ENCODE results near the gene AKAP8.
"Not testable (repeated sequence)": the region's sequence is repeated elsewhere in the genome, so short reads cannot be mapped to it uniquely, and the experiment has no call there.

Gene AKAP8

GRCh38 chr19:15397236-15397635 is 17.6 kb upstream of the AKAP8 start:
- Mint-ChIP-seq H3K27ac (no peak overlapping the region), H3K27me3 (ENCODE audit: low read depth) (no peaks in the 10 kb centered on the region), H3K4me1 (no peaks in the 10 kb centered on the region), H3K36me3 (ENCODE audit: low read depth) (peaks cover 69% of the 10 kb centered on the region), H3K9me3 (no peaks in the 10 kb centered on the region), H3K4me3 (no peak overlapping the region)
- TF ChIP-seq CTCF (IDR thresholded peaks at IDR 0.05; ENCODE audit: unreplicated experiment in 3 of 3), result no peak

GRCh38 chr19:15396436-15396835 is 16.8 kb upstream of the AKAP8 start:
- Mint-ChIP-seq H3K36me3 (ENCODE audit: low read depth) (peaks cover 69% of the 10 kb centered on the region), H3K4me3 (no peak overlapping the region), H3K9me3 (no peaks in the 10 kb centered on the region), H3K27ac (peak overlapping the region in 1 of 3 experiments; percentile 37), H3K27me3 (ENCODE audit: low read depth) (no peaks in the 10 kb centered on the region), H3K4me1 (no peaks in the 10 kb centered on the region)
- no peak for TF ChIP-seq CTCF (IDR thresholded peaks at IDR 0.05; ENCODE audit: unreplicated experiment in 3 of 3)

- not testable (repeated sequence) for H3K4me1 Mint-ChIP-seq; H3K4me3 Mint-ChIP-seq; H3K27ac Mint-ChIP-seq; H3K9me3 Mint-ChIP-seq; H3K27me3 Mint-ChIP-seq (ENCODE audit: low read depth)
- H3K36me3 Mint-ChIP-seq (ENCODE audit: low read depth), result peaks cover 68% of the 10 kb centered on the region
These were observed 15.7 kb upstream of the AKAP8 start for GRCh38 chr19:15395251-15395650.

GRCh38 chr19:15394426-15394825 is 14.8 kb upstream of the AKAP8 start:
- Mint-ChIP-seq H3K9me3 (no peaks in the 10 kb centered on the region), H3K36me3 (ENCODE audit: low read depth) (peaks cover 68% of the 10 kb centered on the region), H3K4me3 (no peak overlapping the region), H3K27me3 (ENCODE audit: low read depth) (no peaks in the 10 kb centered on the region), H3K4me1 (no peaks in the 10 kb centered on the region), H3K27ac (no peak overlapping the region)
- TF ChIP-seq CTCF (IDR thresholded peaks at IDR 0.05; ENCODE audit: unreplicated experiment in 3 of 3), result no peak

GRCh38 chr19:15393963-15394362 is 14.4 kb upstream of the AKAP8 start:
- no peaks in the 10 kb centered on the region for H3K9me3 Mint-ChIP-seq
- TF ChIP-seq CTCF (IDR thresholded peaks at IDR 0.05; ENCODE audit: unreplicated experiment in 3 of 3), result no peak
- H3K27ac Mint-ChIP-seq, result no peak overlapping the region
- peaks cover 71% of the 10 kb centered on the region for H3K36me3 Mint-ChIP-seq (ENCODE audit: low read depth)
- H3K4me1 Mint-ChIP-seq, result no peaks in the 10 kb centered on the region
- no peak overlapping the region for H3K4me3 Mint-ChIP-seq
- no peaks in the 10 kb centered on the region for H3K27me3 Mint-ChIP-seq (ENCODE audit: low read depth)

GRCh38 chr19:15390814-15391213 is 11.2 kb upstream of the AKAP8 start:
- no peak overlapping the region for H3K4me3 Mint-ChIP-seq
- no peaks in the 10 kb centered on the region for H3K27me3 Mint-ChIP-seq (ENCODE audit: low read depth)
- TF ChIP-seq CTCF (IDR thresholded peaks at IDR 0.05; ENCODE audit: unreplicated experiment in 3 of 3), result no peak
- peaks cover 70% of the 10 kb centered on the region for H3K36me3 Mint-ChIP-seq (ENCODE audit: low read depth)
- no peak overlapping the region for H3K27ac Mint-ChIP-seq
- no peaks in the 10 kb centered on the region for H3K9me3 Mint-ChIP-seq
- no peaks in the 10 kb centered on the region for H3K4me1 Mint-ChIP-seq
